ENCODE results near the gene LUZP4. TPM values are rescaled to one million over a fixed set of nuclear protein-coding genes. Genes with fewer than 3 reads are reported as not detected.

LUZP4 gene
- not detected for total RNA-seq

GRCh38 chrX:115289465-115289864, at the start of gene LUZP4:
Gene LUZP4 (plus strand): TSS chrX:115289715. CDS start chrX:115289760, 45 bp downstream.
- H3K27me3 Mint-ChIP-seq (ENCODE audit: low read depth): no peaks in the 10 kb centered on the region
- H3K36me3 Mint-ChIP-seq (ENCODE audit: insufficient read depth): no peaks in the 10 kb centered on the region
- no peaks in the 10 kb centered on the region for H3K4me1 Mint-ChIP-seq (ENCODE audit: low read depth)
- no peak within 1 kb of the TSS for H3K4me3 Mint-ChIP-seq
- H3K9me3 Mint-ChIP-seq: no peaks in the 10 kb centered on the region
- ATAC-seq (no peak), DNase-seq (no peak)

- no peaks in the 10 kb centered on the region for H3K4me1 Mint-ChIP-seq (ENCODE audit: low read depth)
- H3K36me3 Mint-ChIP-seq (ENCODE audit: insufficient read depth): no peaks in the 10 kb centered on the region
- H3K4me3 Mint-ChIP-seq: no peak overlapping the region
- DNase-seq (no peak), ATAC-seq (no peak)
- H3K9me3 Mint-ChIP-seq: no peaks in the 10 kb centered on the region
- H3K27me3 Mint-ChIP-seq (ENCODE audit: low read depth): no peaks in the 10 kb centered on the region
Observed at GRCh38 chrX:115251458-115252233, 37.9 kb upstream of the LUZP4 start.

- no peak overlapping the region for H3K4me3 Mint-ChIP-seq
- H3K4me1 Mint-ChIP-seq (ENCODE audit: low read depth): no peaks in the 10 kb centered on the region
- H3K27me3 Mint-ChIP-seq (ENCODE audit: low read depth): no peaks in the 10 kb centered on the region
- no peaks in the 10 kb centered on the region for H3K9me3 Mint-ChIP-seq
- DNase-seq (no peak), ATAC-seq (no peak)
- no peaks in the 10 kb centered on the region for H3K36me3 Mint-ChIP-seq (ENCODE audit: insufficient read depth)
Observed at GRCh38 chrX:115255003-115255402, 34.5 kb upstream of the LUZP4 start.

- ATAC-seq: no peak
- Mint-ChIP-seq H3K4me1 (ENCODE audit: low read depth) (no peaks in the 10 kb centered on the region), H3K9me3 (no peaks in the 10 kb centered on the region), H3K4me3 (no peak overlapping the region), H3K36me3 (ENCODE audit: insufficient read depth) (no peaks in the 10 kb centered on the region), H3K27me3 (ENCODE audit: low read depth) (no peaks in the 10 kb centered on the region)
- no peak for DNase-seq
Observed at GRCh38 chrX:115257711-115258110, 31.8 kb upstream of the LUZP4 start.

GRCh38 chrX:115259238-115259875, 30.2 kb upstream of the LUZP4 start:
- Mint-ChIP-seq H3K4me1 (ENCODE audit: low read depth) (no peaks in the 10 kb centered on the region), H3K4me3 (no peak overlapping the region), H3K36me3 (ENCODE audit: insufficient read depth) (no peaks in the 10 kb centered on the region)

GRCh38 chrX:115260330-115260729, 29.2 kb upstream of the LUZP4 start:
- no peaks in the 10 kb centered on the region for H3K36me3 Mint-ChIP-seq (ENCODE audit: insufficient read depth)

More at GRCh38 chrX:115259238-115259875, 30.2 kb upstream of the LUZP4 start:
- Mint-ChIP-seq H3K27me3 (ENCODE audit: low read depth) (no peaks in the 10 kb centered on the region), H3K9me3 (no peaks in the 10 kb centered on the region)
- ATAC-seq: no peak
- DNase-seq: no peak

GRCh38 chrX:115261148-115261547, 28.4 kb upstream of the LUZP4 start:
- H3K27me3 Mint-ChIP-seq (ENCODE audit: low read depth): no peaks in the 10 kb centered on the region
- no peak for DNase-seq

More at GRCh38 chrX:115260330-115260729, 29.2 kb upstream of the LUZP4 start:
- no peaks in the 10 kb centered on the region for H3K9me3 Mint-ChIP-seq
- DNase-seq: no peak
- no peaks in the 10 kb centered on the region for H3K27me3 Mint-ChIP-seq (ENCODE audit: low read depth)
- no peak for ATAC-seq
- H3K4me3 Mint-ChIP-seq: no peak overlapping the region
- no peaks in the 10 kb centered on the region for H3K4me1 Mint-ChIP-seq (ENCODE audit: low read depth)

GRCh38 chrX:115264009-115264408, 25.5 kb upstream of the LUZP4 start:
- Mint-ChIP-seq H3K4me1 (ENCODE audit: low read depth) (no peaks in the 10 kb centered on the region), H3K36me3 (ENCODE audit: insufficient read depth) (no peaks in the 10 kb centered on the region), H3K9me3 (no peaks in the 10 kb centered on the region), H3K4me3 (no peak overlapping the region), H3K27me3 (ENCODE audit: low read depth) (no peaks in the 10 kb centered on the region)
- DNase-seq (no peak), ATAC-seq (no peak)

More at GRCh38 chrX:115261148-115261547, 28.4 kb upstream of the LUZP4 start:
- Mint-ChIP-seq H3K9me3 (no peaks in the 10 kb centered on the region), H3K4me3 (no peak overlapping the region), H3K36me3 (ENCODE audit: insufficient read depth) (no peaks in the 10 kb centered on the region), H3K4me1 (ENCODE audit: low read depth) (no peaks in the 10 kb centered on the region)
- ATAC-seq: no peak

- H3K36me3 Mint-ChIP-seq (ENCODE audit: insufficient read depth): no peaks in the 10 kb centered on the region
Observed at GRCh38 chrX:115266300-115266699, 23.2 kb upstream of the LUZP4 start.

GRCh38 chrX:115268421-115268820, 21.1 kb upstream of the LUZP4 start:
- Mint-ChIP-seq H3K27me3 (ENCODE audit: low read depth) (no peaks in the 10 kb centered on the region), H3K9me3 (no peaks in the 10 kb centered on the region), H3K4me3 (no peak overlapping the region), H3K36me3 (ENCODE audit: insufficient read depth) (no peaks in the 10 kb centered on the region), H3K4me1 (ENCODE audit: low read depth) (no peaks in the 10 kb centered on the region)
- DNase-seq (no peak), ATAC-seq (no peak)

More at GRCh38 chrX:115266300-115266699, 23.2 kb upstream of the LUZP4 start:
- Mint-ChIP-seq H3K27me3 (ENCODE audit: low read depth) (no peaks in the 10 kb centered on the region), H3K9me3 (no peaks in the 10 kb centered on the region), H3K4me1 (ENCODE audit: low read depth) (no peaks in the 10 kb centered on the region), H3K4me3 (no peak overlapping the region)
- ATAC-seq (no peak), DNase-seq (no peak)

- no peak overlapping the region for H3K4me3 Mint-ChIP-seq
- no peak for ATAC-seq
- H3K4me1 Mint-ChIP-seq (ENCODE audit: low read depth): no peaks in the 10 kb centered on the region
- no peaks in the 10 kb centered on the region for H3K36me3 Mint-ChIP-seq (ENCODE audit: insufficient read depth)
- no peaks in the 10 kb centered on the region for H3K27me3 Mint-ChIP-seq (ENCODE audit: low read depth)
- H3K9me3 Mint-ChIP-seq: no peaks in the 10 kb centered on the region
- DNase-seq: no peak
Observed at GRCh38 chrX:115269051-115269683, 20.3 kb upstream of the LUZP4 start.

- no peak overlapping the region for H3K4me3 Mint-ChIP-seq
- no peaks in the 10 kb centered on the region for H3K9me3 Mint-ChIP-seq
- no peaks in the 10 kb centered on the region for H3K4me1 Mint-ChIP-seq (ENCODE audit: low read depth)
- DNase-seq (no peak), ATAC-seq (no peak)
- H3K27me3 Mint-ChIP-seq (ENCODE audit: low read depth): no peaks in the 10 kb centered on the region
- H3K36me3 Mint-ChIP-seq (ENCODE audit: insufficient read depth): no peaks in the 10 kb centered on the region
Observed at GRCh38 chrX:115284877-115285276, 4.6 kb upstream of the LUZP4 start.

- H3K36me3 Mint-ChIP-seq (ENCODE audit: insufficient read depth): no peaks in the 10 kb centered on the region
- H3K4me1 Mint-ChIP-seq (ENCODE audit: low read depth): no peaks in the 10 kb centered on the region
- no peak overlapping the region for H3K4me3 Mint-ChIP-seq
- no peak for DNase-seq
- no peaks in the 10 kb centered on the region for H3K9me3 Mint-ChIP-seq
- ATAC-seq: no peak
- H3K27me3 Mint-ChIP-seq (ENCODE audit: low read depth): no peaks in the 10 kb centered on the region
Observed at GRCh38 chrX:115297189-115297588, 7.7 kb downstream of the LUZP4 start.

GRCh38 chrX:115311139-115311538, 21.6 kb downstream of the LUZP4 start:
- Mint-ChIP-seq H3K9me3 (peaks cover under 1% of the 10 kb centered on the region), H3K4me3 (no peak overlapping the region), H3K4me1 (ENCODE audit: low read depth) (no peaks in the 10 kb centered on the region), H3K36me3 (ENCODE audit: insufficient read depth) (no peaks in the 10 kb centered on the region), H3K27me3 (ENCODE audit: low read depth) (no peaks in the 10 kb centered on the region)
- ATAC-seq (no peak), DNase-seq (no peak)

GRCh38 chrX:115311601-115312001, 22.1 kb downstream of the LUZP4 start:
- no peak for DNase-seq
- no peaks in the 10 kb centered on the region for H3K36me3 Mint-ChIP-seq (ENCODE audit: insufficient read depth)
- no peak for ATAC-seq
- no peaks in the 10 kb centered on the region for H3K4me1 Mint-ChIP-seq (ENCODE audit: low read depth)
- H3K27me3 Mint-ChIP-seq (ENCODE audit: low read depth): no peaks in the 10 kb centered on the region
- H3K4me3 Mint-ChIP-seq: no peak overlapping the region
- H3K9me3 Mint-ChIP-seq: no peaks in the 10 kb centered on the region

Measured in activated T-cell treated with anti-CD3 and anti-CD28 coated beads, Interleukin-2, amount 50 U/mL, for 4 hours (primary cell).